Mucosa of descending colon (tissue), 3 donors: ENCODE data around the gene LEKR1. TPM values are rescaled to one million over a fixed set of nuclear protein-coding genes. Genes with fewer than 3 reads are reported as not detected.

Source experiments
- ATAC-seq: fragments of 200-7000 bp; cut with Tn5 transposase; one replicate; pipeline ENCODE4 v1.9.1; 2020; ENCODE audit warnings: mild to moderate bottlenecking, moderate library complexity
- DNase-seq, 3 donors: peaks; one replicate each; pipeline ENCODE4 v3.0.0-alpha.2; 2020
- H3K36me3 ChIP-seq: fragments of 200-600 bp; one replicate; pipeline ENCODE4 v1.8.0; 2021; ENCODE audit warnings: low read depth, mild to moderate bottlenecking
- H3K4me1 ChIP-seq: fragments of 200-600 bp; one replicate; pipeline ENCODE4 v1.8.0; 2021; ENCODE audit warnings: low read depth, mild to moderate bottlenecking
- H3K4me3 ChIP-seq: fragments of 200-600 bp; one replicate; pipeline ENCODE4 v1.8.0; 2021; ENCODE audit warnings: mild to moderate bottlenecking
- H3K9me3 ChIP-seq: fragments of 200-600 bp; one replicate; pipeline ENCODE4 v1.8.0; 2021; ENCODE audit warnings: mild to moderate bottlenecking
- intact Hi-C, 2 donors: fragments of 100-400 bp; cut with DNase I in 1 of 2; cut with micrococcal nuclease in 1 of 2; formaldehyde crosslinking; loops; one replicate each; pipeline versions ENCODE4 v1.11.0 to v1.11.1; 2022; cut with DNase I, micrococcal nuclease
- total RNA-seq, 3 donors: library from RNA; stranded (reverse); fragmentation: NEBNext Ultra II Directional in 2 of 3; extraction: Animal tissue kit (Norgen Biotek cat#: 25700) in 2 of 3; gene quantifications; one replicate each; pipeline versions ENCODE4 v1.2.1 to v1.2.4, GENCODE V29; 2021 to 2023
- TF ChIP-seq, protein P1 (sequence below): fragments of 200-600 bp; IDR thresholded peaks from one replicate; pipeline ENCODE4 v1.8.0; 2022; ENCODE audit warnings: antibody characterized with exemption, mild to moderate bottlenecking
- donor health status: DM: no; HTN: no; CAD: no; lungs with moderate emphysema.
- donor health status: DM: no; HTN: no; CAD: no.
- donor health status: DM: no; HTN: yes; CAD: no.

LEKR1 gene
- total RNA-seq, 3 donors from 2014 or later, result 1.9 to 3.5 (median 1.9) TPM

DNA sequence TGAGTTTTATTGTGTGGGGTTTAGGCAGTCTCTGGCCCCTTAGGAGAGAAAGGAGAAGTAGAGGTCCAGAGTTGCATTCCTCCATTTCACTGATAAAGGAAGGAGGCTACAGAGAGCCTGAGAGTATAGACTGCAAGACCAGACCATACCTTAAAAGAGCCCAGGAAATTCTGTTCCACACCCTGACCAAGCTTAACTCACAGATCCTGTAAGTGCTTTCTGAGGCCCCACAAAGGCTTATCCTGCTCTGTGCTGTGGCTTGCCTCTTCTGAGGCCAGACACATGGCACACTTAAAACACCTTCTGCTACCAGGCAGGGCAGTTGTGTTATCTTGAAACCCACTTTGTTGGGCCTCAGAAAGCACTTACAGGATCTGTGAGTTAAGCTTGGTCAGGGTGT, 39.2 kb upstream of the LEKR1 start:
- ATAC-seq (no peak), DNase-seq (no peak)

DNA sequence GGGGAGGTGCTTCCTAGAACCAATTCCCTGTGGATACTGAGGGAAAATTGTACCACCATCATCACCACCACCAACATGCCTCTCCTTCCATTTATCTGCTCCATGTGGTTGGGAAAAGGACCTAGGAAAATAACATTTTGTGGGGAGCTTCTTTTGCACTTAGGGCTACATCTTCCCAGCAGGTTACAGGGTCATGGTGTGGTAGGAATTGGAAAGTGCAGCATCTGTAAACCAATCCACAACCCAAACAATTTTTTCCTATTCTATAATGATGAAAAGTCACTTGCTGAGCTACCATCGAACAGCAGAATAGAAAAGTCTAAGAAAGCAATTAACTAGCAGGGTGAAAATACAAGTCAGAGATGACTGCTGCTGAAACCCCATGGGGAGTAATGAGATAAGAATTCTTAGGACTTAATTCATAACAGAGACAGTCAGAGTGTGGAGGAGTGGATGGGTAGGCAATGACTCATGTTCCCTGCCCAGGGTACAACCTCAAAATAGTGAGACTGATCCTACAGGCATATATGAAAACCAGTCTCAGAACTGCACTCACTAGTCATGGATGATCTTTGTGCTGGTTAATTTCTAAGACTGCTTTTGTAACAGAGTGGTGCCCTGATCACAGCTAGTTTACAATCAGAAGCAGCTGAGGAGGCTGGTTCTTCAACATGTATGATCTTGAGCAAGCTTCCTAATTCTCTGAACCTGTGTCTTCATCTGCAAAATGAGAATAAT, 38.1 kb upstream of the LEKR1 start:
- Histone ChIP-seq H3K4me1 (no peaks in the 10 kb centered on the region), H3K36me3 (no peaks in the 10 kb centered on the region), H3K9me3 (no peaks in the 10 kb centered on the region), H3K4me3 (no peak overlapping the region)
- ATAC-seq, result no peak
- DNase-seq, result no peak
- intact Hi-C loops, result no loop called here
- TF ChIP-seq, protein P1, sequence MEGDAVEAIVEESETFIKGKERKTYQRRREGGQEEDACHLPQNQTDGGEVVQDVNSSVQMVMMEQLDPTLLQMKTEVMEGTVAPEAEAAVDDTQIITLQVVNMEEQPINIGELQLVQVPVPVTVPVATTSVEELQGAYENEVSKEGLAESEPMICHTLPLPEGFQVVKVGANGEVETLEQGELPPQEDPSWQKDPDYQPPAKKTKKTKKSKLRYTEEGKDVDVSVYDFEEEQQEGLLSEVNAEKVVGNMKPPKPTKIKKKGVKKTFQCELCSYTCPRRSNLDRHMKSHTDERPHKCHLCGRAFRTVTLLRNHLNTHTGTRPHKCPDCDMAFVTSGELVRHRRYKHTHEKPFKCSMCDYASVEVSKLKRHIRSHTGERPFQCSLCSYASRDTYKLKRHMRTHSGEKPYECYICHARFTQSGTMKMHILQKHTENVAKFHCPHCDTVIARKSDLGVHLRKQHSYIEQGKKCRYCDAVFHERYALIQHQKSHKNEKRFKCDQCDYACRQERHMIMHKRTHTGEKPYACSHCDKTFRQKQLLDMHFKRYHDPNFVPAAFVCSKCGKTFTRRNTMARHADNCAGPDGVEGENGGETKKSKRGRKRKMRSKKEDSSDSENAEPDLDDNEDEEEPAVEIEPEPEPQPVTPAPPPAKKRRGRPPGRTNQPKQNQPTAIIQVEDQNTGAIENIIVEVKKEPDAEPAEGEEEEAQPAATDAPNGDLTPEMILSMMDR, result no peak

More for the DNA sequence above, 39.2 kb upstream of the LEKR1 start:
- intact Hi-C loops, result no loop called here
- no peaks in the 10 kb centered on the region for H3K4me1 ChIP-seq
- H3K4me3 ChIP-seq, result no peak overlapping the region
- no peaks in the 10 kb centered on the region for H3K9me3 ChIP-seq
- H3K36me3 ChIP-seq, result no peaks in the 10 kb centered on the region
- TF ChIP-seq, protein P1, result no peak

DNA sequence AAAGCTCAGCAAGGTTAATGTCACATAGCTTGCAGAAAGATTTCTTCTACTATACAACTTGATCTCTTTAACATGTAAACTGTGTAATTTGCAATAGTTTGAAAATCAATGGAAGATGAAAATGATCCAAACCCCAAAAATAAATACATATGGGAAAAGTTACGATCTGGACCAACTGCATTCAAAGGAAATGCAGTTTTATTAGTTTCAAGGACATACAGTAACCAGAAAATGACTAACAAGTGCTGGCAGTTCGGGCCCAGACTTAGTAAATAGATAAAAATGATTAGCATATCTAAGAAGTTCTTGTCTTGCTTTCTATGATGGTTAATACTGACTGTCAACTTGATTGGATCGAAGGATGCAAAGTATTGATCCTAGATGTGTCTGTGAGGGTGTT, 37.3 kb upstream of the LEKR1 start:
- TF ChIP-seq, protein P1, result no peak
- Histone ChIP-seq H3K4me3 (no peak overlapping the region), H3K4me1 (no peaks in the 10 kb centered on the region), H3K9me3 (no peaks in the 10 kb centered on the region), H3K36me3 (no peaks in the 10 kb centered on the region)
- DNase-seq (no peak), ATAC-seq (no peak)
- intact Hi-C loops, result no loop called here

DNA sequence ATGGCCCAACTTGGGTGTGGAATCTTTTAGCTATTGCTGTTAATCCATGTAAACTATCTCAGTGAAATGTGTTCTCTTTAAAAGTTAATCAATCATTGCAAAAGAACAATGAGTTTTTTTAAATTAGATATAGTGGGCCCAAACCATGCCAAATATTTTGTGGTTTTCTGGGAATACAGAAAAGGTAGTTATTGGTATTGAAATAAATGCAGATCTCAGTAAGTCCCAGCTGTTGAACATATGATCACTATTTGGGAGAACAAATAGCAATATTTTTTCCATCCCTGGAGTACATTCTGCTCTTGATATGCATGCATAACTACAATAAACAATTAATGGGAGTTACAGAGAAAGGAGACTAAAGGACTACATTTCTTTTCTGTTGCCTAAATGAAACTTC, 36.0 kb upstream of the LEKR1 start:
- Histone ChIP-seq H3K4me3 (no peak overlapping the region), H3K4me1 (no peaks in the 10 kb centered on the region), H3K36me3 (no peaks in the 10 kb centered on the region), H3K9me3 (no peaks in the 10 kb centered on the region)
- ATAC-seq (no peak), DNase-seq (no peak)
- intact Hi-C loops, result no loop called here
- TF ChIP-seq, protein P1, result no peak

DNA sequence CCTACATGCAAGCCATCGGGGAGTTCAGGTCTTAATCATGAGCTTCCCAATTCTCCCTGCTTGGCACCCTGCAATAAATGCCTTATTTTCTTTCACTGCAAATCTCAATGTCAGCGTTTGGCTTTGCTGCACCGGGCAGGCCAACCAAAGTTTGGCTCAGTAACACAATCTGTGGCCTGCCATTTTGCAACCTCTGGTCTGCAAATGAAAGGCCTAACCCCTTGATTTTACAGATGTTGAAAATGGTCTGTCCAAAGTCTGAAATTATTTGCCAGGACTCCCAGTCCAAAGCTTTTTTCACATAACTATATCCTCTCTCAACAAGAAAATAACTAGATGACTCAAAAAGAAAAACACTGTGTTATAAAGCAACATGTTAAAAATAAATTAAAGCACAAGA, 34.0 kb upstream of the LEKR1 start:
- TF ChIP-seq, protein P1, result no peak
- Histone ChIP-seq H3K9me3 (no peaks in the 10 kb centered on the region), H3K4me1 (no peaks in the 10 kb centered on the region), H3K36me3 (no peaks in the 10 kb centered on the region), H3K4me3 (no peak overlapping the region)
- intact Hi-C loops, result no loop called here
- ATAC-seq (no peak), DNase-seq (no peak)
